Naive B cell (primary cell): ENCODE results near the gene CAMKMT. TPM values are rescaled to one million over a fixed set of nuclear protein-coding genes. Genes with fewer than 3 reads are reported as not detected.

Experiments used
- ATAC-seq, 2 donors: fragments of 150-1000 bp; cut with Tn5 transposase; 2 replicates each; pipeline ENCODE4 v1.10.0; 2021; ENCODE audit warnings: low read depth in 2 of 2, mild to moderate bottlenecking in 2 of 2, moderate library complexity in 2 of 2
- DNase-seq: peaks from one replicate; pipeline ENCODE4 v3.0.0; 2022
- H3K27ac Mint-ChIP-seq, 6 donors: one replicate each; pipeline ENCODE4 v1.8.0; 2020 to 2022; ENCODE audit warnings: mild to moderate bottlenecking in 6 of 6, mixed read lengths in 6 of 6, moderate library complexity in 5 of 6, inconsistent platforms in 2 of 6
- H3K27me3 Mint-ChIP-seq, 3 donors: one replicate each; pipeline ENCODE4 v1.8.0; 2021 to 2022; ENCODE audit warnings: mixed read lengths in 3 of 3, mild to moderate bottlenecking in 1 of 3
- H3K36me3 Mint-ChIP-seq, 2 donors: one replicate each; pipeline ENCODE4 v1.8.0; 2020 to 2022; ENCODE audit warnings: mixed read lengths in 2 of 2, inconsistent platforms in 1 of 2, mild to moderate bottlenecking in 1 of 2
- H3K4me1 Mint-ChIP-seq, 3 donors: one replicate each; pipeline ENCODE4 v1.8.0; 2020 to 2022; ENCODE audit warnings: mixed read lengths in 3 of 3, inconsistent platforms in 1 of 3, mild to moderate bottlenecking in 1 of 3, moderate library complexity in 1 of 3
- H3K4me3 Mint-ChIP-seq, 8 donors: one replicate each; pipeline ENCODE4 v1.8.0; 2020 to 2022; ENCODE audit warnings: mild to moderate bottlenecking in 8 of 8, mixed read lengths in 8 of 8, moderate library complexity in 8 of 8, inconsistent platforms in 2 of 8
- H3K9me3 Mint-ChIP-seq, 7 donors: one replicate each; pipeline ENCODE4 v1.8.0; 2020 to 2022; ENCODE audit warnings: mixed read lengths in 7 of 7, mild to moderate bottlenecking in 5 of 7, inconsistent platforms in 2 of 7, moderate library complexity in 1 of 7
- polyA plus RNA-seq, 6 donors: library from polyadenylated mRNA; unstranded; fragments of 300-500 nt; fragmentation: Illumina TruSeq; gene quantifications; one replicate each; pipeline ENCODE4 v1.2.3, GENCODE V29; 2021; ENCODE audit warnings: low read depth in 6 of 6

Gene CAMKMT
- polyA plus RNA-seq, 6 donors from 2014 or later, result 10.0 to 15.8 (median 12.4) TPM

DNA sequence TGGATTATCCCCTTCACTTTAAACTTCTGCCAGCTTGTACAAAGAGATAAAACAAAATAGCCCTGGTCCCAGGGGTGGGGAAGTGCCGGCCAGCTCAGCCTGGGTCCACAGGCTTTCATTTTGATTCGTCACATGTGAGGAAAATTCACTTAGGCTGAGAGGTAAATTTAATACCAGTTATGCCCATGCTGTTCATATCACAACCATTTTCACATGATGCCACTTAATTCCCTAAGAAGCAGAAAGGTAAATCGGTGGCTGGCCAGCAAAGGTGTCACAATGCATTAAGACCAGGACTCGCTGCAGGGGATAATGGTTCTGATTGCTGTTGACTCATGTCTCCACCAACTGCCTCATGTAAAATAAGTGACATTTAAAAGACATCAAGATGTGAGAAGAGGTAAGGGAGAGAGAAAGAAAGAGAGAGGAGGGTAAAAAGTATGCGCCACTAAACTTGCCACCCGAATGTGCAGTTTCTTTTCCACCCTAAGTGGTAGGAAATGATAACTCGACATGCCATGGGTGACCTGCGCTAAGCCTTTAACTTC, 318.8 kb downstream of the CAMKMT start:
- ATAC-seq (no peak), DNase-seq (no peak)
- Mint-ChIP-seq H3K27ac (peak overlapping the region in 2 of 6 donors; percentile 45 to 48), H3K27me3 (peaks cover 0 to 4% (median 0%) of the 10 kb centered on the region in 3 donors), H3K9me3 (no peaks in the 10 kb centered on the region), H3K4me3 (no peak overlapping the region), H3K36me3 (peaks cover 0 to 4% of the 10 kb centered on the region in 2 donors), H3K4me1 (peaks cover 4 to 10% (median 4%) of the 10 kb centered on the region in 3 donors)

- Mint-ChIP-seq H3K9me3 (no peaks in the 10 kb centered on the region), H3K36me3 (peaks cover 0 to 4% of the 10 kb centered on the region in 2 donors), H3K4me1 (peaks cover 4 to 10% (median 7%) of the 10 kb centered on the region in 3 donors), H3K27me3 (peaks cover 0 to 4% (median 0%) of the 10 kb centered on the region in 3 donors), H3K4me3 (no peak overlapping the region), H3K27ac (no peak overlapping the region)
- DNase-seq (no peak), ATAC-seq (no peak)
Observed at GRCh38 chr2:44680983-44681531, 319.3 kb downstream of the CAMKMT start.

- ATAC-seq, result no peak
Observed at GRCh38 chr2:44682459-44682858, 320.7 kb downstream of the CAMKMT start.

DNA sequence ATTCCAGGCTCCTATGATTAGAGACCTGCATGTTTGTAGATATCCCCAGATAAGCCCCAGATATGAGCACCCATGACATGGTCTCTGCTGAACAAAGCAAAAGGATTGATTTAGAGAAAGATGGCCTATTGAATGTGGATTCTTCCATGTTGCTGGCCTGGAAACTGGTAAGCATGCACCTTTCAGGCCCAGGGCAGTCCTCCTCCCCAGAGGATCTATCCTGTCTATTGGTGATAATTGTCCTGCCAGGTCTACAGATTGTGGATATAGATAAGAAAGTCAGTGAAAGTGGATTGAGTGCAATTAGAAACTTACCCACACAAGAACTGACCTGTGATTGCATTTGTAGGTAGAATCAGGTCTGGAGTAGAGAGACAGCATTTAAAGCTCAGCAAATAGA, 322.8 kb downstream of the CAMKMT start:
- H3K4me3 Mint-ChIP-seq, result peak overlapping the region in 1 of 8 donors; percentile 37
- H3K36me3 Mint-ChIP-seq, result peaks cover 0 to 4% of the 10 kb centered on the region in 2 donors
- no peak for DNase-seq
- no peaks in the 10 kb centered on the region for H3K9me3 Mint-ChIP-seq
- H3K27ac Mint-ChIP-seq, result peak overlapping the region in 2 of 6 donors; percentile 24 to 27
- no peak for ATAC-seq
- no peaks in the 10 kb centered on the region for H3K27me3 Mint-ChIP-seq
- H3K4me1 Mint-ChIP-seq, result peaks cover 8 to 13% (median 11%) of the 10 kb centered on the region in 3 donors

More at GRCh38 chr2:44682459-44682858, 320.7 kb downstream of the CAMKMT start:
- H3K9me3 Mint-ChIP-seq, result no peaks in the 10 kb centered on the region
- H3K4me1 Mint-ChIP-seq, result peaks cover 4 to 10% (median 7%) of the 10 kb centered on the region in 3 donors
- peaks cover 0 to 4% (median 0%) of the 10 kb centered on the region in 3 donors for H3K27me3 Mint-ChIP-seq
- H3K36me3 Mint-ChIP-seq, result peaks cover 0 to 4% of the 10 kb centered on the region in 2 donors
- H3K27ac Mint-ChIP-seq, result no peak overlapping the region
- H3K4me3 Mint-ChIP-seq, result no peak overlapping the region
- DNase-seq, result no peak

DNA sequence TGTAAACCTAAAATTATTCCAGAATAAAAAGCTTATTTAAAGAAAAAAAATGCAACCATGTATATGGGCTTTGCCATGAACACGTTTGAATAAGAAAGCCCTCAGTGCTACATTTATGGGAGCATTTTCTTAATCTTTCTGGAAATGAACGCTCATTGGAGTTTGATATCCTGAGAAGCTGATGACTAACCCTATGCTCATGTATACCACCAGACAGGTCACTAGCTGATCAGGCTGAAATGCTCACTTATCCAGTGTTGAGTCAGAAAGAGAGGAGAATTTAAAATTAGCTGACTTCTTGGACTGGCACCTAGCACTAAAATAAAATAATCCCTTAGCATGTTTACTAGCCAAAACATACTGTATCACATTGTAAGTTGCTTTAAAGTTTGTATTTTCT, 324.8 kb downstream of the CAMKMT start:
- H3K27ac Mint-ChIP-seq, result no peak overlapping the region
- peaks cover 10 to 15% (median 13%) of the 10 kb centered on the region in 3 donors for H3K4me1 Mint-ChIP-seq
- no peaks in the 10 kb centered on the region for H3K9me3 Mint-ChIP-seq
- H3K4me3 Mint-ChIP-seq, result no peak overlapping the region
- ATAC-seq, result no peak
- H3K27me3 Mint-ChIP-seq, result no peaks in the 10 kb centered on the region
- no peaks in the 10 kb centered on the region for H3K36me3 Mint-ChIP-seq
- DNase-seq, result no peak

DNA sequence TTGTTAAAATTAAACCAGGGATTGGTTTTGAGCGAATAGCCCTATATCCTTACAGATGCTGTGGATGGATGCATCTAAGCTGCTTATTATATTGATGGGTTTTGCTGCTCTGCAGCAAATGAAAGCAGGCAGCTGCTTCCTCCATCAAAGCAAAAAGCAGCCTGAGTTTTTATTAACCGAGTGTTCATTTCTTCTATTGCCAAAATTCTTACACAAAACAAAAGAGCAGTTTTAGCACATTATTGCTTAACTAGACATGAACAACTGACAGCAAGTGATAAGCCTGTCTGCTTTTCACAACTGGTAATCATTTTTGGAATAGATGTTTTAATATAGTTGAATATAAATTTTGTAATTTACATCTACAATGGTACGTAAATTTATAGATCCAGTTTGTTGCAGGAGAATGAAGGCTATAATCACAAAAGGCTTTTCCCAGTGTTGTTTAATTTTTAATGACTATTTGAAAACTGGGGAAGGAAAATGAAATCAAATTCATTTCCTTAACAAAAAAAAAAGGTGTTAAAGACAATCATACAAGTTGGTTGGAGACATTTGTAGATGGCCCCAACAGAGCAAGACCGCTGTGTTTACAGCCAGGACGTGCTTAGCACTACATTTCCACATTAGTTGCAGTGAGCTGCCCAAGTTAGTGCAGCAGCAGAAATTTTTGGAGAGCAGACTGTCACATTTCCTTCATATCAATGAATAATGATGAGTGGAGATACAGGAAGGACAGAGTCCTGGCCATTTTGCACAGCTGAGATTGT, 326.1 kb downstream of the CAMKMT start:
- no peaks in the 10 kb centered on the region for H3K9me3 Mint-ChIP-seq

DNA sequence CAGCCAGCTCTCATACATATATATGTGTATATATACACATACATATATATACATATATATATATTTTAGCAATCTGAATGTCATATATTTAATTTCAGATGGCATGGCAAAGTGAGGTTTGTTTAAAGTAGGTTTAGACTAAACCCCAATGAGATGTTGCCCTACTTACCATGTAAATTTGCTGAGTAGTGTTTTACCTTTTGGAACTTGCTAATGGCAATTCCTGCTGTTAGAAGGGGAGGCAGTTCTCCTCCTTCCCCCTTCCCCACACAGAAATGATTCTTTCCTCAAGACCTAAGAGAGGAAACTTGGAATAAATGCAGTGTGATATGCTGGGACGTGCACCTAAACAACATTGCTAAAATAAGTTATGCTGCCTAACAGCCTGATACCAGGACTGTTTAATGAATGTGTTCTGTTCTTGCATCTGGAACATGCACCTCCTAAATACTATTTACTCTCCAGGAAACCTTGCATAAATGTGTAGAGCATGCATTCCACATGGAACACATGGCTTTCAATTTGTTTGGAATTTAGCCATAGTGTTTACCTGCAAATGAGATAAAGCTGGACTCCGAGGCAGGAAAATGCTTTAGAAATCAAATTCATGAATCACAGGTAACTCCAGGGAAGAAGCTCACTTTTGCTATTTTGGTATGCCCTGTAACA, 326.8 kb downstream of the CAMKMT start:
- H3K9me3 Mint-ChIP-seq, result no peaks in the 10 kb centered on the region

More for the DNA sequence above, 326.1 kb downstream of the CAMKMT start:
- H3K36me3 Mint-ChIP-seq, result no peaks in the 10 kb centered on the region
- H3K27me3 Mint-ChIP-seq, result no peaks in the 10 kb centered on the region
- no peak overlapping the region for H3K27ac Mint-ChIP-seq
- no peak overlapping the region for H3K4me3 Mint-ChIP-seq
- ATAC-seq, result no peak
- DNase-seq, result no peak
- peaks cover 10 to 15% (median 13%) of the 10 kb centered on the region in 3 donors for H3K4me1 Mint-ChIP-seq

DNA sequence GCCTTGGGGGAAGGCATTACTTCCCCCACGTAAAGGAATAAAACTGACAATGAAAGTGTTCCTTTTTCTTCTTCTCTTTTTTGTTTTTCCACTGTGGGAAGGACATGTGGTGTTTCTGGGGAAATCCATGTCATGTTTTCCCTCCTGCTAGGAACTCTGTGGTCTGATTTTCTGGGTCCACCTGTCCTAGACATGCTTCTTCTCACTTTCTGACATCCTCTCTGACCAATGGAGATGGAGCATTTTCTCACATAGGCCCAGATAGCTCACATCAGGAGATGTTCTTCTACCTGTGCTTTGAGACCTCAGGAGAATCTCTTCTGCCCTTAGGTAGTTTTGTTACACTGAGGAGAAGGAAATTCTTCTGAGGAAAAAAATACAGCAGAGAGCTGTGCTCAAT, 327.8 kb downstream of the CAMKMT start:
- Mint-ChIP-seq H3K27me3 (no peaks in the 10 kb centered on the region), H3K36me3 (no peaks in the 10 kb centered on the region), H3K9me3 (no peaks in the 10 kb centered on the region), H3K4me1 (peaks cover 10 to 16% (median 13%) of the 10 kb centered on the region in 3 donors), H3K4me3 (no peak overlapping the region), H3K27ac (no peak overlapping the region)
- ATAC-seq (no peak), DNase-seq (no peak)

More for the DNA sequence above, 326.8 kb downstream of the CAMKMT start:
- Mint-ChIP-seq H3K4me3 (no peak overlapping the region), H3K27me3 (no peaks in the 10 kb centered on the region), H3K27ac (no peak overlapping the region), H3K4me1 (peaks cover 10 to 15% (median 13%) of the 10 kb centered on the region in 3 donors), H3K36me3 (no peaks in the 10 kb centered on the region)
- DNase-seq (no peak), ATAC-seq (no peak)

- ATAC-seq, result no peak
- no peak overlapping the region for H3K4me3 Mint-ChIP-seq
- DNase-seq, result no peak
- H3K27me3 Mint-ChIP-seq, result no peaks in the 10 kb centered on the region
- H3K9me3 Mint-ChIP-seq, result no peaks in the 10 kb centered on the region
- no peaks in the 10 kb centered on the region for H3K36me3 Mint-ChIP-seq
- peaks cover 6 to 7% (median 6%) of the 10 kb centered on the region in 3 donors for H3K4me1 Mint-ChIP-seq
- no peak overlapping the region for H3K27ac Mint-ChIP-seq
Observed at GRCh38 chr2:44691174-44691785, 329.5 kb downstream of the CAMKMT start.

DNA sequence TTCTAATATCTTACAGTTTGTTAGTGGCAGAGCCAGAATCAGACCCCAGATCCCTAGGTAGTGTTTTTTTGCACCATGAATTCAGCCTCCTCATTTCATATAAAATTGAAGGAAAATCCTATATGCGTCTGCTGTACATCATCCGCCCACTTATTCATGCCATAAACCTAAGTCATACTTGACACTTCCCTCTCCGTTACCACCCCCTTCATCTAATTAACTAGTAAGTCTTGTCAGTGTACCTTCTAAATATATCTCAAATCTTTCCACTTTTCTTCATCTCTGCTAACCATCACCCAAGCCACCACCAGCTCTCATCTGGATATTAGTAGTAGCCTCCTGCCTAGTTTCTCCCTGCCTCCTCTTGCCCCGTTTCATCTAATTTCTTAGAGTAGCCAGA, 331.1 kb downstream of the CAMKMT start:
- peaks cover 6 to 7% (median 6%) of the 10 kb centered on the region in 3 donors for H3K4me1 Mint-ChIP-seq

DNA sequence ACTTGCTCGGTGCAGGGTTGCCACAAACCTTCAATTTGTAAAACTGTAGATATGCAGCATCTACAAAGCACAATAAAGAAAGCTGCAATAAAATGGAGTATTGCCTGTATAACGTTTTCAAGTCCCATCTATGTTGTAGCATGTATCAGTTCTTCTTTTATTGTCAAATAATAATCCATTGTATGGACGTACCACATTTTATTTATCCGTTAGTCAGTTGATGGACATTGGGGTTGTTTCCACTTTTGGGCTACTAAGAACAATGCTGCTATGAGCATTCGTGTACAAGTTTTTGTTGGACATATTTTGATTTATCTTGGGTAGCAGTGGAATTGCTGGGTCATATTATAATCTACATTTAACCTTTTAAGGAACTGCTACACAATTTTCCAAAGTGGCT, 339.1 kb downstream of the CAMKMT start:
- ATAC-seq, result no peak
- H3K27me3 Mint-ChIP-seq, result no peaks in the 10 kb centered on the region
- H3K9me3 Mint-ChIP-seq, result no peaks in the 10 kb centered on the region
- H3K4me3 Mint-ChIP-seq, result no peak overlapping the region
- H3K36me3 Mint-ChIP-seq, result no peaks in the 10 kb centered on the region
- H3K27ac Mint-ChIP-seq, result no peak overlapping the region
- peaks cover 0 to 9% (median 0%) of the 10 kb centered on the region in 3 donors for H3K4me1 Mint-ChIP-seq
- DNase-seq, result no peak

More for the DNA sequence above, 331.1 kb downstream of the CAMKMT start:
- Mint-ChIP-seq H3K27ac (no peak overlapping the region), H3K36me3 (no peaks in the 10 kb centered on the region), H3K4me3 (no peak overlapping the region), H3K27me3 (no peaks in the 10 kb centered on the region), H3K9me3 (no peaks in the 10 kb centered on the region)
- DNase-seq (no peak), ATAC-seq (no peak)

GRCh38 chr2:44705356-44705755, 343.6 kb downstream of the CAMKMT start:
- H3K27ac Mint-ChIP-seq, result no peak overlapping the region
- peaks cover 27 to 39% (median 27%) of the 10 kb centered on the region in 3 donors for H3K4me1 Mint-ChIP-seq
- H3K36me3 Mint-ChIP-seq, result no peaks in the 10 kb centered on the region
- ATAC-seq (no peak), DNase-seq (no peak)
- no peak overlapping the region for H3K4me3 Mint-ChIP-seq
- H3K27me3 Mint-ChIP-seq, result no peaks in the 10 kb centered on the region
- peaks cover 0 to 3% (median 0%) of the 10 kb centered on the region in 7 donors for H3K9me3 Mint-ChIP-seq

DNA sequence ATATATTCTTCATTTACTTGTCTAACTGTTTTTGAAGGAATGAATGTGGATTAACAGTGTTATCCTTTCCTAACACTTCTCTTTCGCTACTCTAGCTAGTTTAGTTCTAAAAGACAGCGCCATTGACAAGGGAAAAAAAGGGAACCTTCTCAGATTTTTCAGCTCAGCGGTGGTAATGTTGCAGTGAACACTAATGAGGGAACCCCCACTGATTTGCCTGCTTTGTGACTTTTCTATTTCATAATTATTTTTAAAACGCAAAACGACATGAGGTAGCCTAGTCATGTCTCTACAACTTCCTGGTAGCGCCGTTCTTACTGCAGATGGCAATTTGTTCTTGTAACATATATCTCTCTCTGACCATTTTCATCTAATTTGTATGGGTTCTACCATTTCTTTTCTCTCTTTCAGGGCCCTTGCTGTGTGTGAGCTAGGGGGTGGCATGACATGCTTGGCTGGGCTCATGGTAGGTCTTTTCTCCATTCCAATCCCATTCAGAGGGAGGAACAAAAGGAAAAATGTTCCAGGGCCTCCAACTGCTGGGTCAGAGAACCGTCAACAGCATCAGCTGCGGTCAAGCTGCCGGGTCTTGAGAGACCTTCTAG, 344.2 kb downstream of the CAMKMT start:
- H3K36me3 Mint-ChIP-seq, result no peaks in the 10 kb centered on the region
- DNase-seq (no peak), ATAC-seq (no peak)
- no peaks in the 10 kb centered on the region for H3K27me3 Mint-ChIP-seq
- H3K4me1 Mint-ChIP-seq, result peaks cover 29 to 45% (median 32%) of the 10 kb centered on the region in 3 donors
- no peak overlapping the region for H3K4me3 Mint-ChIP-seq
- peaks cover 0 to 3% (median 0%) of the 10 kb centered on the region in 7 donors for H3K9me3 Mint-ChIP-seq
- peak overlapping the region in 3 of 6 donors; percentile 30 to 81 (median 79) for H3K27ac Mint-ChIP-seq
